Panc1 (cell line): Measurements from ENCODE around the gene ALKBH3. TPM values are rescaled to one million over a fixed set of nuclear protein-coding genes. Genes with fewer than 3 reads are reported as not detected.

Experiments used
- ATAC-seq: fragments of 200-7000 bp; cut with Tn5 transposase; 2 replicates; pipeline ENCODE4 v1.9.1; 2020; ENCODE audit warnings: mild to moderate bottlenecking, moderate library complexity
- BruUV-seq: library from RNA; stranded (reverse); fragments of 400-500 nt; replicated peaks from 2 replicates; lab custom pipeline; 2021; lab: Mats Ljungman, UMichigan
- CTCF ChIA-PET: fragments of 300-600 bp; sonication (Branson Sonifier 250); formaldehyde crosslinking; loops from one replicate; lab custom pipeline; 2022; ENCODE audit warnings: antibody characterized with exemption; lab: Charles Lee
- POLR2A ChIA-PET: fragments of 300-600 bp; sonication (Branson Sonifier 250); formaldehyde crosslinking; loops from one replicate; lab custom pipeline; 2022; ENCODE audit warnings: antibody characterized with exemption; lab: Charles Lee
- DNase-seq: peaks from one replicate; pipeline ENCODE4 v3.0.0-alpha.2; 2010; ENCODE audit warnings: low read depth, low spot score
- H3K27ac ChIP-seq: 2 replicates; pipeline ENCODE4 v1.5.1; 2011; ENCODE audit warnings: mild to moderate bottlenecking, low read length, inconsistent platforms
- H3K27me3 ChIP-seq: fragments of 200-500 bp; sonication (Bioruptor generic); 2 replicates; pipeline ENCODE4 v1.6.0; 2014; ENCODE audit warnings: low read length, inconsistent platforms; ENCODE audit not compliant: control insufficient read depth, insufficient read depth
- H3K36me3 ChIP-seq: fragments of 200-500 bp; sonication (Bioruptor generic); 2 replicates; pipeline ENCODE4 v1.5.1; 2014; ENCODE audit warnings: inconsistent platforms, mild to moderate bottlenecking, low read length, moderate library complexity; ENCODE audit not compliant: control insufficient read depth, insufficient read depth
- H3K4me1 ChIP-seq: 2 replicates; pipeline ENCODE4 v1.5.1; 2011; ENCODE audit warnings: inconsistent platforms, mild to moderate bottlenecking, low read length, moderate library complexity; ENCODE audit not compliant: control insufficient read depth, insufficient read depth
- H3K4me3 ChIP-seq, 2 experiments: 2 replicates each; pipeline ENCODE4 v1.5.1; 2011 to 2012; ENCODE audit warnings: low read depth in 2 of 2, low read length in 2 of 2, mild to moderate bottlenecking in 2 of 2, inconsistent platforms in 1 of 2, moderate library complexity in 1 of 2
- H3K9me3 ChIP-seq: fragments of 200-500 bp; sonication (Bioruptor generic); 2 replicates; pipeline ENCODE4 v1.5.1; 2014; ENCODE audit warnings: low read depth, mild to moderate bottlenecking, inconsistent platforms, low read length, moderate library complexity; ENCODE audit not compliant: control insufficient read depth, insufficient read depth
- POLR2AphosphoS5 ChIP-seq: IDR thresholded peaks from 2 replicates; pipeline ENCODE4 v1.6.1; 2012; ENCODE audit warnings: mild to moderate bottlenecking, low read depth, low read length, moderate library complexity
- SIN3A ChIP-seq: IDR thresholded peaks from 2 replicates; pipeline ENCODE4 v1.6.1; 2012; ENCODE audit warnings: low read depth, mild to moderate bottlenecking, low read length, moderate library complexity, borderline replicate concordance; ENCODE audit not compliant: insufficient read depth
- TCF7L2 ChIP-seq: IDR thresholded peaks from 2 replicates; pipeline ENCODE4 v1.6.1; 2011; ENCODE audit warnings: mild to moderate bottlenecking, low read depth, low read length, inconsistent platforms
- in situ Hi-C: cut with HindIII; loops from 2 replicates; pipeline ENCODE4 v1.10.0; 2016; ENCODE audit warnings: low sequenced_read_pairs, low pct_unique_long_range_greater_than_20kb
- intact Hi-C: fragments of 100-400 bp; cut with micrococcal nuclease; formaldehyde crosslinking; loops from one replicate; pipeline ENCODE4 v1.10.0; 2022; ENCODE audit not compliant: unreplicated experiment
- total RNA-seq: library from RNA; stranded (reverse); gene quantifications from one replicate; pipeline ENCODE4 v1.2.1, GENCODE V29; 2021; ENCODE audit not compliant: unreplicated experiment
- TF ChIP-seq, protein P1 (sequence below), 2 experiments: IDR thresholded peaks; 2 replicates each; pipeline ENCODE4 v1.6.1; 2011 to 2012; ENCODE audit warnings: low read depth in 2 of 2, control low read depth in 1 of 2, low read length in 1 of 2, mild to moderate bottlenecking in 1 of 2, moderate library complexity in 1 of 2; ENCODE audit not compliant: insufficient read depth in 1 of 2
- TF ChIP-seq, protein P2 (sequence below): fragments of 450-650 bp; IDR thresholded peaks from 2 replicates; pipeline ENCODE4 v1.5.1; 2017; ENCODE audit warnings: mild to moderate bottlenecking

ALKBH3 gene
- total RNA-seq, 1 experiment from 2014 or later, result 34.4 TPM

DNA sequence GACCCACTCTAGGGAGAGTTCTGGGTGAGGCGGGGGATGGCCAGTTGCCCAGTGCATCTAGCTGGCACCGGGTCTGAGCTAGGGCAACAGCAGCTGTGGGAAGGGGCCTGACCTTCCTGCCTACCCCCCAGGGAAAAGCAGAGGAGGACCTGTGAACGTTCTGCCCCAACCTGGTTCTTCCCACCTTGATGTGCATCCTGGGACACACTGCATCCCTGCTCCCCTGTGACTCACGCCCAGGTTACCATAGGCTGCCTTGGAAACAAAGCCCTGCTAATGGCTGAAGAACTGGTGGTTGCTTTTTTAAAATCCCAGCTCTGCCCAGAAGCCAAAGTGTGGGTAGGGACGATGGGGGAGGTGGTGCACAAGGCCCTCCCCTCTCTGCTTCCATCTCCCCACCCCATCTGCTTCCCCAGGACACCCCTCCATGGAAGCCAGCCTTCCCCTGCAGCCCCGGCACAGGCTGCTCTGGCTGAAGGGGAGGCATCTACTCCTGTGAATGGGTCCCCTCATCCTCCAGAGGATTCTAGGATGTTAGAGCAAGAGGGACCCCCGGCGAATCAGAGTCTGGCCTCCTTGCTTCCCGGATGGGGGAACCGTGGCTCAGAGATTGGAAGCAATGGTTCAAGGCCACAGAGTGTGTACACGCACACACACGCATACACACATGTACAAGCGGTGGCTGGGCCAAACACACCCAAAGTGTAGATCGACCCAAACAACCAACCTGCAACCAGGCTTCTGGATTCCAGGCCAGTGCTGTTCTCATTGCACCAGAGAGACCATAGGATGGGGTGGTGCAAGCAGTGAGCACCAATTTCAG, 54.2 kb downstream of the ALKBH3 start:
- BruUV-seq, result no TSS peak
- ChIA-PET POLR2A (no interaction called here), CTCF (no interaction called here)
- intact Hi-C loops, result no loop called here
- in situ Hi-C loops, result no loop called here
- Histone ChIP-seq H3K27ac (no peak overlapping the region), H3K4me3 (no peak overlapping the region), H3K4me1 (no peaks in the 10 kb centered on the region), H3K9me3 (no peaks in the 10 kb centered on the region), H3K27me3 (no peaks in the 10 kb centered on the region), H3K36me3 (no peaks in the 10 kb centered on the region)
- TF ChIP-seq POLR2AphosphoS5, result no peak
- TF ChIP-seq, protein P1, sequence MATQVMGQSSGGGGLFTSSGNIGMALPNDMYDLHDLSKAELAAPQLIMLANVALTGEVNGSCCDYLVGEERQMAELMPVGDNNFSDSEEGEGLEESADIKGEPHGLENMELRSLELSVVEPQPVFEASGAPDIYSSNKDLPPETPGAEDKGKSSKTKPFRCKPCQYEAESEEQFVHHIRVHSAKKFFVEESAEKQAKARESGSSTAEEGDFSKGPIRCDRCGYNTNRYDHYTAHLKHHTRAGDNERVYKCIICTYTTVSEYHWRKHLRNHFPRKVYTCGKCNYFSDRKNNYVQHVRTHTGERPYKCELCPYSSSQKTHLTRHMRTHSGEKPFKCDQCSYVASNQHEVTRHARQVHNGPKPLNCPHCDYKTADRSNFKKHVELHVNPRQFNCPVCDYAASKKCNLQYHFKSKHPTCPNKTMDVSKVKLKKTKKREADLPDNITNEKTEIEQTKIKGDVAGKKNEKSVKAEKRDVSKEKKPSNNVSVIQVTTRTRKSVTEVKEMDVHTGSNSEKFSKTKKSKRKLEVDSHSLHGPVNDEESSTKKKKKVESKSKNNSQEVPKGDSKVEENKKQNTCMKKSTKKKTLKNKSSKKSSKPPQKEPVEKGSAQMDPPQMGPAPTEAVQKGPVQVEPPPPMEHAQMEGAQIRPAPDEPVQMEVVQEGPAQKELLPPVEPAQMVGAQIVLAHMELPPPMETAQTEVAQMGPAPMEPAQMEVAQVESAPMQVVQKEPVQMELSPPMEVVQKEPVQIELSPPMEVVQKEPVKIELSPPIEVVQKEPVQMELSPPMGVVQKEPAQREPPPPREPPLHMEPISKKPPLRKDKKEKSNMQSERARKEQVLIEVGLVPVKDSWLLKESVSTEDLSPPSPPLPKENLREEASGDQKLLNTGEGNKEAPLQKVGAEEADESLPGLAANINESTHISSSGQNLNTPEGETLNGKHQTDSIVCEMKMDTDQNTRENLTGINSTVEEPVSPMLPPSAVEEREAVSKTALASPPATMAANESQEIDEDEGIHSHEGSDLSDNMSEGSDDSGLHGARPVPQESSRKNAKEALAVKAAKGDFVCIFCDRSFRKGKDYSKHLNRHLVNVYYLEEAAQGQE (IDR thresholded peaks at IDR 0.05; ENCODE audit: insufficient read depth in 1 of 2, low read depth in 2 of 2, low read length in 1 of 2), result no peak
- no peak for TF ChIP-seq SIN3A
- TF ChIP-seq, protein P2, sequence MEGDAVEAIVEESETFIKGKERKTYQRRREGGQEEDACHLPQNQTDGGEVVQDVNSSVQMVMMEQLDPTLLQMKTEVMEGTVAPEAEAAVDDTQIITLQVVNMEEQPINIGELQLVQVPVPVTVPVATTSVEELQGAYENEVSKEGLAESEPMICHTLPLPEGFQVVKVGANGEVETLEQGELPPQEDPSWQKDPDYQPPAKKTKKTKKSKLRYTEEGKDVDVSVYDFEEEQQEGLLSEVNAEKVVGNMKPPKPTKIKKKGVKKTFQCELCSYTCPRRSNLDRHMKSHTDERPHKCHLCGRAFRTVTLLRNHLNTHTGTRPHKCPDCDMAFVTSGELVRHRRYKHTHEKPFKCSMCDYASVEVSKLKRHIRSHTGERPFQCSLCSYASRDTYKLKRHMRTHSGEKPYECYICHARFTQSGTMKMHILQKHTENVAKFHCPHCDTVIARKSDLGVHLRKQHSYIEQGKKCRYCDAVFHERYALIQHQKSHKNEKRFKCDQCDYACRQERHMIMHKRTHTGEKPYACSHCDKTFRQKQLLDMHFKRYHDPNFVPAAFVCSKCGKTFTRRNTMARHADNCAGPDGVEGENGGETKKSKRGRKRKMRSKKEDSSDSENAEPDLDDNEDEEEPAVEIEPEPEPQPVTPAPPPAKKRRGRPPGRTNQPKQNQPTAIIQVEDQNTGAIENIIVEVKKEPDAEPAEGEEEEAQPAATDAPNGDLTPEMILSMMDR, result no peak
- no peak for TF ChIP-seq TCF7L2
- DNase-seq, result no peak
- ATAC-seq, result no peak

DNA sequence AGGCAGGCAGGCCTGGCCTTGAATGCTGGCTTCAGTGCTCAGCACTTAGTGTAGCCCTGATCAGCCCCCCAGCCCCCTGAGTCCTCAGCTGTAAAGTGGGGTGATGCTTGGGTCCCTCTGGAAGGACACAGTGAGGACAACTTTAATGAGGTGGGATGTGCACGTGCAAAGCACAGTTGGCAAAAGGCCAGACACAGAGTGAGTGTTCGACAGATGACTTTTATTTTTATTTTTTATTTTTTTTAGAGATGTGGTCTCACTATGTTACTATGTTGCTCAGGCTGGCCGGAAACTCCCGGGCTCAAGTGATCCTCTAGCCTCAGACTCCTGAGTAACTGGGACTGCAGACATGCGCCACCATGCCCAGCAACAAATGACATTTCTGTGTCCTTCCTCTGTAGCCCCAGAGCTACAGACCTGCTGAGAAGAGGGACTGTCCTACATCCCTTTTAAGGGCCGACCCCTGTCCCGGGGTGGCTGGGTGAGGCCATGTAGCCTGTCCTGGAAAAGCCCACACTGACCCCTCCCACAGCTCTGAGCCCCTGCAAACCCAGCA, 54.9 kb downstream of the ALKBH3 start:
- Histone ChIP-seq H3K4me3 (no peak overlapping the region), H3K27me3 (no peaks in the 10 kb centered on the region), H3K27ac (no peak overlapping the region), H3K9me3 (no peaks in the 10 kb centered on the region), H3K4me1 (no peaks in the 10 kb centered on the region), H3K36me3 (no peaks in the 10 kb centered on the region)
- BruUV-seq, result no TSS peak
- in situ Hi-C loops (no loop called here), intact Hi-C loops (no loop called here)
- ChIA-PET CTCF (no interaction called here), POLR2A (no interaction called here)
- TF ChIP-seq SIN3A, result no peak
- no peak for TF ChIP-seq TCF7L2
- TF ChIP-seq, protein P1 (IDR thresholded peaks at IDR 0.05; ENCODE audit: insufficient read depth in 1 of 2, low read depth in 2 of 2, low read length in 1 of 2), result no peak
- TF ChIP-seq, protein P2, result no peak
- no peak for TF ChIP-seq POLR2AphosphoS5
- DNase-seq (no peak), ATAC-seq (no peak)
